ENCODE results near the gene RRP1B.

The RRP1B gene

DNA sequence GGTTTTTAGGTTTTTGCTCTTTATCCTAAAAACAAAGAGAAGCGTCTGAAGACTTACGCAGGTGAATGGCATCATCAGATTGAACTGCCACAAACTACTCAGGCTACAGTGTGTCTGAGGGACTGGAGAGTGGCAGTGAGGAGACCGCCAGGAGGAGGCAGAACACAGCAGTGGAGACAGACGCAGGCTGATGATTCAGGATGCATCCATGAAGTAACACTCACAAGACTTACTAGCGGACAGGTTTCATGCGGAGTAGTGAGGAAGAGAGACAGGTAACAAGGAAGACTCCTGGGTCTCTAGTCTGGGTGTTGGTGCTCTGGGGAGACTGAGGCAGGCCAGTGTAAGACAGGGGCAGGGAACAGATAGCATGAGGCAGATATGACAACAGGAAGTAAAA is 5.7 kb upstream of the RRP1B start:
- Histone ChIP-seq H3K27ac (no peak overlapping the region), H3K4me3 (ENCODE audit: low read depth, low read length) (no peak overlapping the region), H3K4me2 (ENCODE audit: low read length) (no peak overlapping the region), H3K79me2 (no peaks in the 10 kb centered on the region), H3K27me3 (ENCODE audit: control insufficient read depth, insufficient read depth, low read length) (no peaks in the 10 kb centered on the region), H2AFZ (no peak overlapping the region), H3K36me3 (ENCODE audit: control insufficient read depth, insufficient read depth, low read length) (no peaks in the 10 kb centered on the region), H3K9ac (no peak overlapping the region), H3K4me1 (no peaks in the 10 kb centered on the region), H3K9me3 (ENCODE audit: control insufficient read depth, low read length) (no peaks in the 10 kb centered on the region)
- TF ChIP-seq, protein P1, sequence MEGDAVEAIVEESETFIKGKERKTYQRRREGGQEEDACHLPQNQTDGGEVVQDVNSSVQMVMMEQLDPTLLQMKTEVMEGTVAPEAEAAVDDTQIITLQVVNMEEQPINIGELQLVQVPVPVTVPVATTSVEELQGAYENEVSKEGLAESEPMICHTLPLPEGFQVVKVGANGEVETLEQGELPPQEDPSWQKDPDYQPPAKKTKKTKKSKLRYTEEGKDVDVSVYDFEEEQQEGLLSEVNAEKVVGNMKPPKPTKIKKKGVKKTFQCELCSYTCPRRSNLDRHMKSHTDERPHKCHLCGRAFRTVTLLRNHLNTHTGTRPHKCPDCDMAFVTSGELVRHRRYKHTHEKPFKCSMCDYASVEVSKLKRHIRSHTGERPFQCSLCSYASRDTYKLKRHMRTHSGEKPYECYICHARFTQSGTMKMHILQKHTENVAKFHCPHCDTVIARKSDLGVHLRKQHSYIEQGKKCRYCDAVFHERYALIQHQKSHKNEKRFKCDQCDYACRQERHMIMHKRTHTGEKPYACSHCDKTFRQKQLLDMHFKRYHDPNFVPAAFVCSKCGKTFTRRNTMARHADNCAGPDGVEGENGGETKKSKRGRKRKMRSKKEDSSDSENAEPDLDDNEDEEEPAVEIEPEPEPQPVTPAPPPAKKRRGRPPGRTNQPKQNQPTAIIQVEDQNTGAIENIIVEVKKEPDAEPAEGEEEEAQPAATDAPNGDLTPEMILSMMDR (IDR thresholded peaks at IDR 0.05): no peak

DNA sequence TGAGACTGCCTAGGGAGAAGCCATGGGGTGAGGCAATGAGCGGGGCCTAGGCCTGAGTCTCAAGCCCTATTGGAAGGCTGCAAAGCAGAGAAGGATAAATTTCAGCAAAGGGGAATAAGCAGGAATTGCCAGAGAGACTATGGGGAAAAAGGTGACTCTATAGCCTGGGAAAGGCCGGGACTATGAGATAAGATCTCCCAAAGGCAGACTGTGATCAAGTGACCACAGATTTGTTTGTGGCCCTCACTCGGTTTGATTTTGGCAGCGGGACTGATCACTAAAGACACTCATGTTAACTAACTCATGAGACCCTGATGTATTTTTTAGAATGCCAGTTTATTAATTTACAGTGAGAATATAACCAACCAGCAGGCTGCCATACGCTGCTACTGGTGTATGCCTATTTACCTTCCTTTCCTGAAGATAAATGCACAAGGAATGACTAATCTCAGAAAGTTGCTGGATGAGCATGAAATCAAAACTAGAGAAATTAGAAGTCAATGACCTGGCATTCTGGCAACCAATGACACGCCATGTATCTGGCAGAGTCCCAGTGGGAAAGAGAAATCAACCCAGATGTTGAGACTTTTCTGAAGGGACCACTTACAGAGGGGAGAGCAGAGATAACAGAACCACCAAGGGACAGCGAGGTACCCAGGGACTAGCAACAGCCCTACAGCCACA is 4.4 kb upstream of the RRP1B start:
- Histone ChIP-seq H3K36me3 (ENCODE audit: control insufficient read depth, insufficient read depth, low read length) (no peaks in the 10 kb centered on the region), H3K27me3 (ENCODE audit: control insufficient read depth, insufficient read depth, low read length) (no peaks in the 10 kb centered on the region), H3K9ac (no peak overlapping the region), H3K27ac (no peak overlapping the region), H2AFZ (no peak overlapping the region), H3K9me3 (ENCODE audit: control insufficient read depth, low read length) (no peaks in the 10 kb centered on the region), H3K4me1 (no peaks in the 10 kb centered on the region), H3K4me3 (ENCODE audit: low read depth, low read length) (no peak overlapping the region), H3K79me2 (no peaks in the 10 kb centered on the region), H3K4me2 (ENCODE audit: low read length) (no peak overlapping the region)
- TF ChIP-seq, protein P1 (IDR thresholded peaks at IDR 0.05): no peak

DNA sequence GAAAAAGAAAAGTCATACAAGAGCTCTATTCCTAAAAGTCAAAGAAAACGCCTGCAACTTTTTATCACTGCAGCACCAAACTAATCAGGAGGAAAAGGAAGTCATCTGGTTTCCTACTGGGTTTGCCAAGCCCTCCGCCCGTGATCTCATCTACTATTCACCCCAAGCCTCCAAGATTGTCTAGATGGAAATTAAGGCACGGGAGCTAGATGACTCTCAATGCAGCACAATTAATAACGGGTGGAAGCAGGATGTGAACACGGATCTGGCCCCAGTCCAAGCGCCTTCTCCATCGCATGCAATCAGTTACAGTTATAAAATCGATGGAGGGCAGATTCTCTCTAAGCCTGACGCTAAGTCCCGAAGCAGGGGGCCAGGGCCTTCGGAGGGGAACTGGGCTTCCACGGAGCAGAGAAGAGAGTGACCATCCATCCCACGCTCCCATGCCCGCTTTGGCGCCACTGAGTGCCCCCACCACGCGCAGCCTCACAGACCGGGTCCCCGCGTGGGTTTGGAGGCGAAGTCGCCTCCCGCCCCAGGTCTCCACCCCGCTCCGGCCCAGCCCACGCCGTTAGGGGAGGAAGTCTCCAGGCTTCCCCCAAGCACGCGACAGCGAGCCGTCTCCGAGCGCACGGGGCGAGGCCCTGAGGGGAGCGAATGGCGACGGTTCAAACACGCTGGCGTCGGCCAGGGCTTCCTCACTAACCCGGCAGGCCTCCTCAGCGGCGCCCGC is 1.8 kb upstream of the RRP1B start:
- H3K27ac ChIP-seq: no peak overlapping the region
- no peaks in the 10 kb centered on the region for H3K79me2 ChIP-seq
- no peak overlapping the region for H3K4me2 ChIP-seq (ENCODE audit: low read length)
- no peaks in the 10 kb centered on the region for H3K27me3 ChIP-seq (ENCODE audit: control insufficient read depth, insufficient read depth, low read length)
- H2AFZ ChIP-seq: no peak overlapping the region
- no peak overlapping the region for H3K9ac ChIP-seq
- H3K4me3 ChIP-seq (ENCODE audit: low read depth, low read length): no peak overlapping the region
- no peaks in the 10 kb centered on the region for H3K9me3 ChIP-seq (ENCODE audit: control insufficient read depth, low read length)
- H3K36me3 ChIP-seq (ENCODE audit: control insufficient read depth, insufficient read depth, low read length): no peaks in the 10 kb centered on the region
- H3K4me1 ChIP-seq: peaks cover 5% of the 10 kb centered on the region
- TF ChIP-seq, protein P1 (IDR thresholded peaks at IDR 0.05): no peak

DNA sequence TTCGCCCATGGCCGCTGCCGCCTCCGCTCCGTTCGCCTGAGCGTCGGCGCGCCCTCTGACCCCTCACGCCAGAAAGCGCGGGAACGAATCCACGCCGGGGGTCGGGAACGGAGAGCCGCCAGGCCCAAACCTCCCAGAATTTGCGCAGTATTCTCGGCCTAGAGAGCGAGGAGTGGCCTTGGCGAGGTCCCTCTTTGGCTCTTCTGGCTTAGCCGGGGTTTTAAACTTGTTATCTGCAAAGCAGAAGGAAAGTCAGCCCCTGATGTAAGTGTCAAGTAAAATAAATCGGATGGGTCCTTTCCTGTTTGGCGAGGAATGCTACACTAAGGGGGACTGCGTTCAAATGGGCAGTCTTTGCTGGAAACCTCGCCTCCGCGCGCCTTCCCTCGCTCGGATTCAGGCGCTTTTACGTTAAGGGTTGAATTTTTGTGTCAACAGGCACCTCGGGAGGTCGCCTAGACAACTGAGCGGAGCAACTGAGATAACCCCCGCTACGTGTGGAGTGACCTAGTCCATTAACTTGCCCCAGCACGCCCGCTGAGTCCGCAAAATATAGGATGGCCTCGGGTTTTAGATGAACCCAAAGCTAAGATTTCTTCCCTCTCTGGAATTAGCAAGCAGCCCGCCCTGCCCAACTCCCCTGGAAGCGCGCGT is 1.1 kb upstream of the RRP1B start:
- H3K9me3 ChIP-seq (ENCODE audit: control insufficient read depth, low read length): no peaks in the 10 kb centered on the region
- H3K4me3 ChIP-seq (ENCODE audit: low read depth, low read length): no peak overlapping the region
- H3K79me2 ChIP-seq: no peaks in the 10 kb centered on the region
- peaks cover 5% of the 10 kb centered on the region for H3K4me1 ChIP-seq
- no peak overlapping the region for H3K4me2 ChIP-seq (ENCODE audit: low read length)
- H3K27ac ChIP-seq: no peak overlapping the region
- no peak overlapping the region for H3K9ac ChIP-seq
- TF ChIP-seq, protein P1 (IDR thresholded peaks at IDR 0.05): no peak
- no peaks in the 10 kb centered on the region for H3K27me3 ChIP-seq (ENCODE audit: control insufficient read depth, insufficient read depth, low read length)
- H2AFZ ChIP-seq: no peak overlapping the region
- H3K36me3 ChIP-seq (ENCODE audit: control insufficient read depth, insufficient read depth, low read length): no peaks in the 10 kb centered on the region

All from parathyroid adenoma (tissue), 2 donors.